IMR-90 (cell line): ENCODE measurements around the gene TAF4B. TPM values are rescaled to one million over a fixed set of nuclear protein-coding genes. Genes with fewer than 3 reads are reported as not detected.

Experiments
- ATAC-seq: fragments of 200-7000 bp; cut with Tn5 transposase; 2 replicates; pipeline ENCODE4 v1.9.1; 2020; ENCODE audit warnings: low read depth, mild to moderate bottlenecking, moderate library complexity
- BruUV-seq: library from RNA; stranded (reverse); fragments of 400-500 nt; replicated peaks from 2 replicates; lab custom pipeline; 2021; lab: Mats Ljungman, UMichigan
- CTCF ChIA-PET: fragments of 300-600 bp; formaldehyde crosslinking; extraction: SDS; loops from one replicate; lab custom pipeline; 2021; ENCODE audit warnings: antibody characterized with exemption; lab: Yijun Ruan, JAX
- POLR2A ChIA-PET: fragments of 300-600 bp; sonication (Branson Sonifier 250); formaldehyde crosslinking; loops from one replicate; lab custom pipeline; 2022; ENCODE audit warnings: antibody characterized with exemption; ENCODE audit not compliant: unreplicated experiment; lab: Charles Lee
- DNase-seq: peaks from one replicate; pipeline ENCODE4 v3.0.0; 2013
- H2AFZ ChIP-seq: replicated peaks from 2 replicates; pipeline ENCODE3; 2013; ENCODE audit warnings: low read length, mild to moderate bottlenecking; ENCODE audit not compliant: poor library complexity
- H2AK5ac ChIP-seq: 2 replicates; pipeline ENCODE4 v1.6.1; 2013; ENCODE audit warnings: low read depth, low read length, inconsistent platforms
- H2AK9ac ChIP-seq: replicated peaks from 2 replicates; pipeline ENCODE3; 2013; ENCODE audit warnings: mild to moderate bottlenecking, low read depth, low read length, moderate library complexity; ENCODE audit not compliant: poor library complexity
- H2BK120ac ChIP-seq: 2 replicates; pipeline ENCODE4 v1.6.1; 2013; ENCODE audit warnings: low read depth, low read length, inconsistent platforms
- H2BK15ac ChIP-seq: 3 replicates; pipeline ENCODE4 v1.6.1; 2013; ENCODE audit warnings: low read depth, low read length, inconsistent platforms
- H2BK20ac ChIP-seq: 2 replicates; pipeline ENCODE4 v1.6.1; 2013; ENCODE audit warnings: low read depth, mild to moderate bottlenecking, inconsistent platforms, low read length, moderate library complexity
- H2BK5ac ChIP-seq: 2 replicates; pipeline ENCODE4 v1.6.1; 2013; ENCODE audit warnings: mild to moderate bottlenecking, low read depth, low read length, inconsistent platforms; ENCODE audit not compliant: poor library complexity, severe bottlenecking
- H3K14ac ChIP-seq: replicated peaks from 2 replicates; pipeline ENCODE4 v1.6.1; 2013; ENCODE audit warnings: low read depth, low read length, inconsistent platforms
- H3K18ac ChIP-seq: 2 replicates; pipeline ENCODE4 v1.6.1; 2013; ENCODE audit warnings: low read depth, low read length, control low read depth
- H3K23ac ChIP-seq: 2 replicates; pipeline ENCODE4 v1.6.1; 2013; ENCODE audit warnings: low read depth, low read length, inconsistent platforms
- H3K27ac ChIP-seq: 2 replicates; pipeline ENCODE4 v1.5.1; 2013; ENCODE audit warnings: mild to moderate bottlenecking, control low read depth, low read length; ENCODE audit not compliant: insufficient read depth
- H3K27me3 ChIP-seq: 2 replicates; pipeline ENCODE4 v1.6.1; 2013; ENCODE audit warnings: low read length; ENCODE audit not compliant: control insufficient read depth, insufficient read depth
- H3K36me3 ChIP-seq: 2 replicates; pipeline ENCODE4 v1.6.1; 2013; ENCODE audit warnings: low read length, mixed read lengths; ENCODE audit not compliant: control insufficient read depth, insufficient read depth
- H3K4ac ChIP-seq: 2 replicates; pipeline ENCODE4 v1.6.1; 2013; ENCODE audit warnings: low read depth, low read length, inconsistent platforms
- H3K4me1 ChIP-seq: 2 replicates; pipeline ENCODE4 v1.6.1; 2013; ENCODE audit warnings: low read length, mixed read lengths; ENCODE audit not compliant: control insufficient read depth, insufficient read depth
- H3K4me2 ChIP-seq: 2 replicates; pipeline ENCODE4 v1.6.1; 2013; ENCODE audit warnings: low read depth, mild to moderate bottlenecking, control low read depth, low read length, moderate library complexity
- H3K4me3 ChIP-seq: 2 replicates; pipeline ENCODE4 v1.5.1; 2013; ENCODE audit warnings: low read depth, mild to moderate bottlenecking, control low read depth, low read length, moderate library complexity; ENCODE audit not compliant: insufficient read depth
- H3K56ac ChIP-seq: 2 replicates; pipeline ENCODE4 v1.6.1; 2013; ENCODE audit warnings: low read length, inconsistent platforms; ENCODE audit not compliant: insufficient read depth; ENCODE audit errors: extremely low read depth
- H3K79me1 ChIP-seq, 2 experiments: 2 replicates each; pipeline ENCODE4 v1.6.1; 2013; ENCODE audit warnings: low read length in 2 of 2, inconsistent platforms in 1 of 2, low read depth in 1 of 2
- H3K9ac ChIP-seq: 2 replicates; pipeline ENCODE4 v1.6.1; 2013; ENCODE audit warnings: low read depth, low read length, control low read depth
- H3K9me1 ChIP-seq: 2 replicates; pipeline ENCODE4 v1.6.1; 2013; ENCODE audit warnings: low read length, inconsistent platforms; ENCODE audit not compliant: insufficient read depth
- H3K9me3 ChIP-seq: 2 replicates; pipeline ENCODE4 v1.6.1; 2013; ENCODE audit warnings: low read length; ENCODE audit not compliant: control insufficient read depth, insufficient read depth
- H4K20me1 ChIP-seq: 2 replicates; pipeline ENCODE4 v1.6.1; 2013; ENCODE audit warnings: low read length, inconsistent platforms; ENCODE audit not compliant: insufficient read depth
- H4K5ac ChIP-seq: 2 replicates; pipeline ENCODE4 v1.6.1; 2013; ENCODE audit warnings: mild to moderate bottlenecking, low read depth, low read length, control low read depth
- H4K8ac ChIP-seq, 2 experiments: 2 replicates each; pipeline ENCODE4 v1.6.1; 2013; ENCODE audit warnings: low read depth in 2 of 2, low read length in 2 of 2, control low read depth in 1 of 2, inconsistent platforms in 1 of 2
- H4K91ac ChIP-seq: 2 replicates; pipeline ENCODE4 v1.6.1; 2013; ENCODE audit warnings: low read depth, low read length, inconsistent platforms; ENCODE audit not compliant: insufficient read depth
- CEBPB ChIP-seq: IDR thresholded peaks from 2 replicates; pipeline ENCODE4 v1.6.1; 2012; ENCODE audit warnings: low read depth, low read length, improper control_type of control experiment
- CHD1 ChIP-seq: IDR thresholded peaks from 2 replicates; pipeline ENCODE4 v1.6.1; 2012; ENCODE audit warnings: low read depth, low read length, improper control_type of control experiment
- ELK1 ChIP-seq: fragments of 150-350 bp; IDR thresholded peaks from 2 replicates; pipeline ENCODE4 v1.6.1; 2016; ENCODE audit warnings: low read depth, mild to moderate bottlenecking, low read length, moderate library complexity, borderline replicate concordance
- FOS ChIP-seq: fragments of 150-350 bp; IDR thresholded peaks from 2 replicates; pipeline ENCODE4 v1.6.1; 2016; ENCODE audit warnings: low read depth, low read length
- MAZ ChIP-seq: IDR thresholded peaks from 2 replicates; pipeline ENCODE4 v1.6.1; 2012; ENCODE audit warnings: low read depth, mild to moderate bottlenecking, low read length, improper control_type of control experiment, moderate library complexity, borderline replicate concordance
- POLR2A ChIP-seq: IDR thresholded peaks from 2 replicates; pipeline ENCODE4 v1.6.1; 2012; ENCODE audit warnings: mild to moderate bottlenecking, low read depth, low read length
- RAD21 ChIP-seq: IDR thresholded peaks from 2 replicates; pipeline ENCODE4 v1.6.1; 2012; ENCODE audit warnings: low read length, improper control_type of control experiment
- RFX5 ChIP-seq: IDR thresholded peaks from 2 replicates; pipeline ENCODE4 v1.8.0; 2012; ENCODE audit warnings: low read depth, mild to moderate bottlenecking, low read length, moderate library complexity
- SMC3 ChIP-seq: fragments of 150-350 bp; IDR thresholded peaks from 2 replicates; pipeline ENCODE4 v1.6.1; 2016; ENCODE audit warnings: low read depth, mild to moderate bottlenecking, antibody characterized with exemption, low read length, moderate library complexity
- WGBS, 2 experiments: methylation state at CpG; one replicate each; pipeline versions ENCODE4 v1.1.5 to v1.1.7; 2013; ENCODE audit warnings: missing lambda C conversion rate in 2 of 2; ENCODE audit not compliant: insufficient read length in 1 of 2; ENCODE audit errors: extremely low coverage in 2 of 2; 5-methylcytosine and 5-hydroxymethylcytosine counted together
- dilution Hi-C: fragments of 300-500 bp; cut with HindIII; formaldehyde crosslinking; loops from one replicate; pipeline ENCODE4 v1.14.3; 2018; ENCODE audit warnings: low sequenced_read_pairs; ENCODE audit not compliant: unreplicated experiment
- in situ Hi-C: fragments of 300-500 bp; cut with MboI; formaldehyde crosslinking; loops from 3 replicates; pipeline ENCODE4 v1.14.3; 2019; ENCODE audit warnings: low sequenced_read_pairs, inconsistent platforms, mixed read lengths
- intact Hi-C: fragments of 100-400 bp; cut with micrococcal nuclease; formaldehyde crosslinking; loops from 2 replicates; pipeline ENCODE4 v1.10.0; 2022
- polyA plus RNA-seq, 3 experiments: library from polyadenylated mRNA; depleted of rRNA; stranded (reverse); fragments of >200 nt; gene quantifications; 2 replicates each; pipeline ENCODE4 v1.2.3, GENCODE V29; 2012; ENCODE audit warnings: low replicate concordance in 1 of 3
- total RNA-seq: library from RNA; depleted of rRNA; stranded (reverse); fragments of >200 nt; gene quantifications from 2 replicates; pipeline ENCODE4 v1.2.3, GENCODE V29; 2012
- TF ChIP-seq, protein P1 (sequence below): fragments of 150-350 bp; IDR thresholded peaks from 2 replicates; pipeline ENCODE4 v1.6.1; 2017; ENCODE audit warnings: mild to moderate bottlenecking, antibody characterized with exemption, low read length, low read depth

TAF4B gene
- total and polyA plus RNA-seq, 2 of the 4 experiments (the other 2 are of a cell fraction), result 0.38 to 1.1 TPM

DNA sequence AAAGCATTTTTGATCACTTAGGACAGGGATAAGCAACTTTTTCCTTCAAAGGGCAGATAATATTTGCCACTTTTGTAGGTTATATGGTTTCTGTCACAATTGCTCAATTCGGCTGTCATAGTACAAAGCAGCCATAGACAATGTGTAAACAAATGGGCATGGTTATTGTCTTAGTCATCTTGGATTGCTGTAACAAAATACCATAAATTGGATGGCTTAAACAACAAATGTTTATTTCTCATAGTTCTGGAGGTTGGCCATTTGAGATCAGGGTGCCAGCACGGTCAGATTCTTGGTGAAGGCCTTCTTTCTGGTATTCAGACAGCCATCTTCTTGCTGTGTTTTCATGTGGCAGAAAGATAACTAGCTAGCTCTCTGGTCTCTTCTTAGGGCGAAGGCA, 91.2 kb downstream of the TAF4B start:
- ATAC-seq, result no peak
- POLR2A ChIA-PET, result no interaction called here
- BruUV-seq, result no TSS peak

More for the DNA sequence above, 91.2 kb downstream of the TAF4B start:
- H3K4me2 ChIP-seq, result no peak overlapping the region
- no peak overlapping the region for H2BK15ac ChIP-seq
- H2AK9ac ChIP-seq, result no peak overlapping the region
- no peak overlapping the region for H3K9ac ChIP-seq
- H3K36me3 ChIP-seq, result no peaks in the 10 kb centered on the region
- intact Hi-C loops, result no loop called here
- no peaks in the 10 kb centered on the region for H3K4me1 ChIP-seq
- H4K20me1 ChIP-seq, result no peaks in the 10 kb centered on the region
- H3K9me1 ChIP-seq, result no peaks in the 10 kb centered on the region
- H2BK120ac ChIP-seq, result no peak overlapping the region
- H3K18ac ChIP-seq, result no peak overlapping the region
- H4K8ac ChIP-seq, result no peak overlapping the region
- H2BK5ac ChIP-seq, result no peak overlapping the region
- CTCF ChIA-PET, result interaction anchor here (1.3 kb wide), 1 partner anchor 24 kb away, joined by 4 read pairs; no protein-coding TSS in a partner anchor
- H3K23ac ChIP-seq, result no peak overlapping the region
- H3K79me1 ChIP-seq, result no peaks in the 10 kb centered on the region
- no peak overlapping the region for H4K5ac ChIP-seq
- dilution Hi-C loops, result no loop called here
- H4K91ac ChIP-seq, result no peak overlapping the region
- WGBS, 2 experiments, result 80% methylated on average over 1 of the region's 3 CpGs; no CpG with 5 or more reads in 1 of the 2 experiments
- H3K4me3 ChIP-seq, result no peak overlapping the region
- H3K14ac ChIP-seq, result no peak overlapping the region
- H2AK5ac ChIP-seq, result no peak overlapping the region
- no peak overlapping the region for H2AFZ ChIP-seq
- H3K4ac ChIP-seq, result no peak overlapping the region
- no peaks in the 10 kb centered on the region for H3K27me3 ChIP-seq
- in situ Hi-C loops, result no loop called here
- TF ChIP-seq FOS, result no peak
- TF ChIP-seq, protein P1, sequence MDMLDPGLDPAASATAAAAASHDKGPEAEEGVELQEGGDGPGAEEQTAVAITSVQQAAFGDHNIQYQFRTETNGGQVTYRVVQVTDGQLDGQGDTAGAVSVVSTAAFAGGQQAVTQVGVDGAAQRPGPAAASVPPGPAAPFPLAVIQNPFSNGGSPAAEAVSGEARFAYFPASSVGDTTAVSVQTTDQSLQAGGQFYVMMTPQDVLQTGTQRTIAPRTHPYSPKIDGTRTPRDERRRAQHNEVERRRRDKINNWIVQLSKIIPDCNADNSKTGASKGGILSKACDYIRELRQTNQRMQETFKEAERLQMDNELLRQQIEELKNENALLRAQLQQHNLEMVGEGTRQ, result no peak
- no peak for TF ChIP-seq CHD1
- no peak for TF ChIP-seq CEBPB
- no peak for TF ChIP-seq SMC3
- no peak for TF ChIP-seq MAZ
- no peak for TF ChIP-seq RFX5
- TF ChIP-seq RAD21, result no peak
- TF ChIP-seq ELK1, result no peak
- TF ChIP-seq POLR2A, result no peak
- no peak for DNase-seq
- H3K9me3 ChIP-seq, result no peaks in the 10 kb centered on the region
- no peak overlapping the region for H3K56ac ChIP-seq
- no peak overlapping the region for H2BK20ac ChIP-seq
- H3K27ac ChIP-seq, result no peak overlapping the region
